Measurements from ENCODE around the gene PDGFA.
A peak's percentile ranks its signal among the peaks of the same experiment; 100 is the strongest.

PDGFA gene

GRCh38 chr7:515628-516027 lies 4.0 kb downstream of the PDGFA start:
- Histone ChIP-seq H3K36me3 (ENCODE audit: control insufficient read depth, insufficient read depth, low read length) (peaks cover 7% of the 10 kb centered on the region), H3K4me3 (ENCODE audit: low read length) (no peak overlapping the region), H3K27me3 (ENCODE audit: control insufficient read depth, insufficient read depth, low read length) (peaks cover 2% of the 10 kb centered on the region), H3K4me1 (ENCODE audit: control insufficient read depth, insufficient read depth, low read length) (peaks cover 10% of the 10 kb centered on the region), H3K9ac (ENCODE audit: low read length) (no peak overlapping the region), H3K27ac (ENCODE audit: low read depth, low read length) (no peak overlapping the region)

- H3K27ac ChIP-seq (ENCODE audit: low read depth, low read length): peak overlapping the region; percentile 10
- H3K4me3 ChIP-seq (ENCODE audit: low read length): no peak overlapping the region
- H3K9ac ChIP-seq (ENCODE audit: low read length): no peak overlapping the region
- H3K27me3 ChIP-seq (ENCODE audit: control insufficient read depth, insufficient read depth, low read length): no peaks in the 10 kb centered on the region
- peaks cover 8% of the 10 kb centered on the region for H3K4me1 ChIP-seq (ENCODE audit: control insufficient read depth, insufficient read depth, low read length)
- peaks cover 7% of the 10 kb centered on the region for H3K36me3 ChIP-seq (ENCODE audit: control insufficient read depth, insufficient read depth, low read length)
These were observed 4.7 kb downstream of the PDGFA start for GRCh38 chr7:514651-515598.

- no peak overlapping the region for H3K27ac ChIP-seq (ENCODE audit: low read depth, low read length)
These were observed 5.4 kb downstream of the PDGFA start for GRCh38 chr7:514242-514641.

GRCh38 chr7:513521-514166 lies 6.0 kb downstream of the PDGFA start:
- Histone ChIP-seq H3K27me3 (ENCODE audit: control insufficient read depth, insufficient read depth, low read length) (no peaks in the 10 kb centered on the region), H3K36me3 (ENCODE audit: control insufficient read depth, insufficient read depth, low read length) (peaks cover 7% of the 10 kb centered on the region), H3K4me1 (ENCODE audit: control insufficient read depth, insufficient read depth, low read length) (peaks cover 8% of the 10 kb centered on the region), H3K9ac (ENCODE audit: low read length) (no peak overlapping the region), H3K4me3 (ENCODE audit: low read length) (no peak overlapping the region), H3K27ac (ENCODE audit: low read depth, low read length) (peak overlapping the region; percentile 45)

More at GRCh38 chr7:514242-514641, 5.4 kb downstream of the PDGFA start:
- Histone ChIP-seq H3K36me3 (ENCODE audit: control insufficient read depth, insufficient read depth, low read length) (peaks cover 7% of the 10 kb centered on the region), H3K9ac (ENCODE audit: low read length) (no peak overlapping the region), H3K27me3 (ENCODE audit: control insufficient read depth, insufficient read depth, low read length) (no peaks in the 10 kb centered on the region), H3K4me3 (ENCODE audit: low read length) (no peak overlapping the region), H3K4me1 (ENCODE audit: control insufficient read depth, insufficient read depth, low read length) (peaks cover 8% of the 10 kb centered on the region)

- no peak overlapping the region for H3K4me3 ChIP-seq (ENCODE audit: low read length)
- H3K27me3 ChIP-seq (ENCODE audit: control insufficient read depth, insufficient read depth, low read length): no peaks in the 10 kb centered on the region
- no peak overlapping the region for H3K9ac ChIP-seq (ENCODE audit: low read length)
- H3K4me1 ChIP-seq (ENCODE audit: control insufficient read depth, insufficient read depth, low read length): peaks cover 8% of the 10 kb centered on the region
- H3K27ac ChIP-seq (ENCODE audit: low read depth, low read length): peak overlapping the region; percentile 45
- peaks cover 7% of the 10 kb centered on the region for H3K36me3 ChIP-seq (ENCODE audit: control insufficient read depth, insufficient read depth, low read length)
These were observed 6.9 kb downstream of the PDGFA start for GRCh38 chr7:512541-513311.

- Histone ChIP-seq H3K9ac (ENCODE audit: low read length) (no peak overlapping the region), H3K27ac (ENCODE audit: low read depth, low read length) (no peak overlapping the region), H3K4me3 (ENCODE audit: low read length) (no peak overlapping the region), H3K27me3 (ENCODE audit: control insufficient read depth, insufficient read depth, low read length) (no peaks in the 10 kb centered on the region), H3K36me3 (ENCODE audit: control insufficient read depth, insufficient read depth, low read length) (peaks cover 7% of the 10 kb centered on the region), H3K4me1 (ENCODE audit: control insufficient read depth, insufficient read depth, low read length) (peaks cover 8% of the 10 kb centered on the region)
These were observed 7.5 kb downstream of the PDGFA start for GRCh38 chr7:512146-512510.

GRCh38 chr7:511476-512145 lies 8.0 kb downstream of the PDGFA start:
- Histone ChIP-seq H3K27ac (ENCODE audit: low read depth, low read length) (no peak overlapping the region), H3K36me3 (ENCODE audit: control insufficient read depth, insufficient read depth, low read length) (peaks cover 7% of the 10 kb centered on the region), H3K4me1 (ENCODE audit: control insufficient read depth, insufficient read depth, low read length) (peaks cover 8% of the 10 kb centered on the region), H3K4me3 (ENCODE audit: low read length) (no peak overlapping the region), H3K9ac (ENCODE audit: low read length) (no peak overlapping the region), H3K27me3 (ENCODE audit: control insufficient read depth, insufficient read depth, low read length) (no peaks in the 10 kb centered on the region)

- Histone ChIP-seq H3K9ac (ENCODE audit: low read length) (no peak overlapping the region), H3K36me3 (ENCODE audit: control insufficient read depth, insufficient read depth, low read length) (peaks cover 11% of the 10 kb centered on the region), H3K27me3 (ENCODE audit: control insufficient read depth, insufficient read depth, low read length) (no peaks in the 10 kb centered on the region), H3K4me1 (ENCODE audit: control insufficient read depth, insufficient read depth, low read length) (peaks cover 8% of the 10 kb centered on the region), H3K4me3 (ENCODE audit: low read length) (no peak overlapping the region), H3K27ac (ENCODE audit: low read depth, low read length) (no peak overlapping the region)
These were observed 8.8 kb downstream of the PDGFA start for GRCh38 chr7:510782-511281.

- no peak overlapping the region for H3K27ac ChIP-seq (ENCODE audit: low read depth, low read length)
- H3K4me1 ChIP-seq (ENCODE audit: control insufficient read depth, insufficient read depth, low read length): peaks cover 2% of the 10 kb centered on the region
- H3K9ac ChIP-seq (ENCODE audit: low read length): no peak overlapping the region
- no peak overlapping the region for H3K4me3 ChIP-seq (ENCODE audit: low read length)
- peaks cover 11% of the 10 kb centered on the region for H3K36me3 ChIP-seq (ENCODE audit: control insufficient read depth, insufficient read depth, low read length)
- no peaks in the 10 kb centered on the region for H3K27me3 ChIP-seq (ENCODE audit: control insufficient read depth, insufficient read depth, low read length)
These were observed 9.5 kb downstream of the PDGFA start for GRCh38 chr7:510131-510481.

GRCh38 chr7:509426-510130 lies 10.1 kb downstream of the PDGFA start:
- H3K36me3 ChIP-seq (ENCODE audit: control insufficient read depth, insufficient read depth, low read length): peaks cover 11% of the 10 kb centered on the region

GRCh38 chr7:508461-509170 lies 11.0 kb downstream of the PDGFA start:
- Histone ChIP-seq H3K4me3 (ENCODE audit: low read length) (no peak overlapping the region), H3K27ac (ENCODE audit: low read depth, low read length) (no peak overlapping the region), H3K4me1 (ENCODE audit: control insufficient read depth, insufficient read depth, low read length) (no peaks in the 10 kb centered on the region), H3K36me3 (ENCODE audit: control insufficient read depth, insufficient read depth, low read length) (peaks cover 11% of the 10 kb centered on the region), H3K9ac (ENCODE audit: low read length) (no peak overlapping the region), H3K27me3 (ENCODE audit: control insufficient read depth, insufficient read depth, low read length) (no peaks in the 10 kb centered on the region)

More at GRCh38 chr7:509426-510130, 10.1 kb downstream of the PDGFA start:
- no peak overlapping the region for H3K27ac ChIP-seq (ENCODE audit: low read depth, low read length)
- H3K4me3 ChIP-seq (ENCODE audit: low read length): no peak overlapping the region
- no peaks in the 10 kb centered on the region for H3K4me1 ChIP-seq (ENCODE audit: control insufficient read depth, insufficient read depth, low read length)
- no peaks in the 10 kb centered on the region for H3K27me3 ChIP-seq (ENCODE audit: control insufficient read depth, insufficient read depth, low read length)
- no peak overlapping the region for H3K9ac ChIP-seq (ENCODE audit: low read length)

Data from rectal smooth muscle tissue (tissue), 1 donor.